Measurements from ENCODE around the gene ATP11A.

DNA sequence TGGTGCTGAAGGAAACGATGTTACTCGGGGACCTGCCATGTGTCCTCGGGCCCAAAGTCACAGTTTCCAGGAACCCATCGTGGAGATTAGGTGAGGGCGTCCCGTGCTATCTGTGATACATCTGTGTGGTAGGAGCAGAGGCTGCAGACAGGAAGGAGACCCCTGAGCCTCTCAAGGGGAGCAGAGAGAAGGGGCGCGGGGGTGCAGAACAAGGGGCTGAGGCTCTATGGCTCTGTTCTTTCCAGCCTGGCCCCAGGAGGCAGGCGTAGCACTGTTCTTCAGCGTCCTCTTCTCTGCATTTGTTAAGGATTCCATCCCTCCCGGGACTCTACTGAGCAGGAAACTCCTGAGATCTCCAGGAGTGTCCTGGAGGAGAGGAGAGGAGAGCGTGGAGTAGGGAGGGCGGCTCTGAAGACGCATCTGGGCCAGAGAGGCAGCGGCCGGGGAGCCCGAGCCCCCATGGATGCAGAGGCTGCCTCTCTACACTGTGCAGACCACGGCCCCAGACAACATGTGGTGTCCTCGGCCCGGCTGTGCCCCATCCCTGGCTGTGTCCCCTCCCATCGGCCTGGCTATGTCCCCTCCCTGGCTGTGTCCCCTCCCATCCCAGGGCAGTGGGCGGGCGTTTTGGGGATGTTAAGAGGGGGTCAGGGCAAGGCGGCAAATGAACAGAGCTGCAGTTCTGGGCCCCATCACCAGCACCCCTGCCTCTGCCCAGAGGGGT, 118.0 kb downstream of the ATP11A start:
- TF ChIP-seq GATA3 (IDR thresholded peaks at IDR 0.05; ENCODE audit: low read depth, low read length), result no peak
- TF ChIP-seq GATA2 (IDR thresholded peaks at IDR 0.05; ENCODE audit: low read depth, low read length), result no peak
